HEK293T (cell line): ENCODE results near the gene SHISA2.
"Not testable (repeated sequence)": the region's sequence is repeated elsewhere in the genome, so short reads cannot be mapped to it uniquely, and the experiment has no call there.

Source experiments
- CTCF ChIA-PET: fragments of 350-600 bp; formaldehyde crosslinking; extraction: SDS; loops from one replicate; lab custom pipeline; 2021; ENCODE audit warnings: antibody characterized with exemption, inconsistent platforms; lab: Yijun Ruan, JAX
- POLR2A ChIA-PET: fragments of 350-600 bp; formaldehyde crosslinking; extraction: SDS; loops from one replicate; lab custom pipeline; 2020; ENCODE audit warnings: antibody characterized with exemption, inconsistent platforms; lab: Yijun Ruan, JAX
- DNase-seq: peaks from one replicate; pipeline ENCODE4 v3.0.0; 2012; ENCODE audit warnings: mixed read lengths; ENCODE audit errors: extremely low spot score
- ARNT ChIP-seq: fragments of 450-650 bp; IDR thresholded peaks from 2 replicates; pipeline ENCODE4 v1.6.1; 2017; ENCODE audit warnings: mild to moderate bottlenecking
- BHLHE40 ChIP-seq: fragments of 450-650 bp; IDR thresholded peaks from 2 replicates; pipeline ENCODE4 v1.6.1; 2016; ENCODE audit warnings: mild to moderate bottlenecking, moderate library complexity, borderline replicate concordance
- CTBP1 ChIP-seq: fragments of 450-650 bp; IDR thresholded peaks from 2 replicates; pipeline ENCODE4 v1.6.1; 2016; ENCODE audit warnings: borderline replicate concordance
- ELF4 ChIP-seq: fragments of 450-650 bp; IDR thresholded peaks from 2 replicates; pipeline ENCODE4 v1.6.1; 2017; ENCODE audit warnings: antibody characterized with exemption
- FOXA1 ChIP-seq: fragments of 450-650 bp; IDR thresholded peaks from 2 replicates; pipeline ENCODE4 v1.6.1; 2016; ENCODE audit warnings: mild to moderate bottlenecking
- FOXK2 ChIP-seq: fragments of 450-650 bp; IDR thresholded peaks from 2 replicates; pipeline ENCODE4 v1.6.1; 2016; ENCODE audit warnings: mild to moderate bottlenecking
- FOXM1 ChIP-seq: fragments of 450-650 bp; IDR thresholded peaks from 2 replicates; pipeline ENCODE4 v1.6.1; 2017; ENCODE audit warnings: mild to moderate bottlenecking, borderline replicate concordance
- HDGF ChIP-seq: fragments of 450-650 bp; IDR thresholded peaks from 2 replicates; pipeline ENCODE4 v1.6.1; 2017; ENCODE audit warnings: antibody characterized with exemption, borderline replicate concordance
- L3MBTL2 ChIP-seq: fragments of 450-650 bp; conservative IDR thresholded peaks from 2 replicates; pipeline ENCODE4 v1.6.1; 2016; ENCODE audit warnings: mild to moderate bottlenecking
- LEF1 ChIP-seq: fragments of 450-650 bp; IDR thresholded peaks from 2 replicates; pipeline ENCODE4 v1.6.1; 2017; ENCODE audit warnings: mild to moderate bottlenecking, borderline replicate concordance
- NFRKB ChIP-seq: fragments of 450-650 bp; IDR thresholded peaks from 2 replicates; pipeline ENCODE4 v1.6.1; 2016; ENCODE audit warnings: mild to moderate bottlenecking, moderate library complexity
- SP1 ChIP-seq: fragments of 450-650 bp; IDR thresholded peaks from 2 replicates; pipeline ENCODE4 v1.6.1; 2017
- SUZ12 ChIP-seq: fragments of 450-650 bp; IDR thresholded peaks from 2 replicates; pipeline ENCODE4 v1.6.1; 2016; ENCODE audit warnings: mild to moderate bottlenecking
- TARDBP ChIP-seq: fragments of 450-650 bp; IDR thresholded peaks from 2 replicates; pipeline ENCODE4 v1.6.1; 2016
- ZNF384 ChIP-seq: fragments of 450-650 bp; IDR thresholded peaks from 2 replicates; pipeline ENCODE4 v1.6.1; 2016
- TF ChIP-seq, protein P1 (sequence below): fragments of 450-650 bp; IDR thresholded peaks from 2 replicates; pipeline ENCODE4 v1.6.1; 2016

The SHISA2 gene

DNA sequence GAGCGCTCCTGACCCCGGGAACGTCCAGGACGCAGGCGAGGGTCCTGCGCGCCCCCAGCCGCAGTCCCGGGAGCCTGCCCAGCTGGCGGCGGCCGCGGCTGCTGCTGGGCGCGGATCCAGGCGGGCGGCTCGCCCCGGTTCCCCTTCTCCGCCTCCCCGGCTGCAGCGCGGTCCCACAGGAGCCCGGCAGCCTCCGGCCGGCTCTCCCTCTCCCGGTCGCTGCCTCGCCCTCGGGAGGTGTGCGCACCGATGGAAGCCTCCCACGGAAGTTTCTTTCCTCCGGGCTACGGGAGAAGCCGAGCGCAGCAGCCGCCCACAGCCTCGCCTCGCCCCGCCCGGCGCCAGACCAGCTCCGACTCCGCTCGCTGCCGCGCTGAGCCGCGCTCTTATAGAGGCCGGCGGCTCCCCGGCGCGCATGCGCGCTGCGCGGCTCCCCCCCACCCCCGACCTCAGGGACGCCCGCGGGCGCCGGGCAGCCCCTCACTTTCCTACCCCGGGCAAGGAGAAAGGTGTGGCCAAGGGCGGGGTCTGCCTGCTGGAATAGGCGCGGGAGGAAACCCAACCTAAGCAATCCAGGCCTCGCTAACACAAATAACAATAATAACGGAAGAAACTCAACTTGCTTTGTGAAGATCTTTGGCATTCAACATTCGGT is at the start of gene SHISA2:
Gene SHISA2 (minus strand): TSS at position 360 of the 655 bp plus-strand sequence. CDS start 1,041 bp downstream, outside the sequence.
- peak; percentile 70 for DNase-seq
- ChIA-PET CTCF (no interaction called here), POLR2A (interaction anchor here (1.0 to 1.4 kb wide), 2 partner anchors 10 to 150 kb away, joined by 3 read pairs; no protein-coding TSS in a partner anchor)
- TF ChIP-seq, protein P1, sequence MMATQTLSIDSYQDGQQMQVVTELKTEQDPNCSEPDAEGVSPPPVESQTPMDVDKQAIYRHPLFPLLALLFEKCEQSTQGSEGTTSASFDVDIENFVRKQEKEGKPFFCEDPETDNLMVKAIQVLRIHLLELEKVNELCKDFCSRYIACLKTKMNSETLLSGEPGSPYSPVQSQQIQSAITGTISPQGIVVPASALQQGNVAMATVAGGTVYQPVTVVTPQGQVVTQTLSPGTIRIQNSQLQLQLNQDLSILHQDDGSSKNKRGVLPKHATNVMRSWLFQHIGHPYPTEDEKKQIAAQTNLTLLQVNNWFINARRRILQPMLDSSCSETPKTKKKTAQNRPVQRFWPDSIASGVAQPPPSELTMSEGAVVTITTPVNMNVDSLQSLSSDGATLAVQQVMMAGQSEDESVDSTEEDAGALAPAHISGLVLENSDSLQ = no peak
- no peak for TF ChIP-seq FOXM1
- TF ChIP-seq LEF1 = no peak
- TF ChIP-seq FOXK2 = no peak
- TF ChIP-seq ELF4 = no peak
- no peak for TF ChIP-seq L3MBTL2
- TF ChIP-seq TARDBP = no peak
- TF ChIP-seq HDGF = no peak

DNA sequence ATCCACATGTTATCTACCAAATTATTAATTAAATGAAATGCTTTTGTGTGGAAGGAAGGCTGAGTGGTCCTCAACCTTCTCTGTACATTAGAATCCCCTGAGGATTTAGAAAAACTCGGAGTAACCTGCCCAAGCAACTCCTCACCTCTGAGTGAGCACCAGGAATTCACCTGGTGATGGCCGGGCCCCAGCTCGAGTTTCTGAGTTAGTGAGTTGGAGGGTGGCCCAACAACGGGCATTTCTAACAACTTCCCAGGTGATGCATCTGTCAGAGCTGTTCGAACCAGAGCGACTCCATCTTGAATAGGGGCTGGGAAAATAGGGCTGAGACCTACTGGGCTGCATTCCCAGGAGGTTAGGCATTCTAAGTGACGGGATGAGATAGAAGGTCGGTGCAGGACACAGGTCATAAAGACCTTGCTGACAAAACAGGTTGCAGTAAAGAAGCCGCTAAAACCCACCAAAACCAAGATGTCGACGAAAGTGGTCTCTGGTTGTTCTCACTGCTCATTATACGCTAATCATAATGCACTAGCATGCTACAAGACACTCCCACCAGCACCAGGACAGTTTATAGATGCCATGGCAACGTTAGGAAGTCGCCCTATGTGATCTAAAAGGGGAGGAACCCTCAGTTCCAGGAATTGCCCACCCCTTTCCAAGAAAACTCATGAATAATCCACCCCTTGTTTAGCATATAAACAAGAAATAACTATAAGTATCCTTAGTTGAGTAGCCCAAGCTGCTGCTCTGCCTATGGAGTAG is 44.2 kb upstream of the SHISA2 start:
- DNase-seq = no peak
- ChIA-PET POLR2A (no interaction called here), CTCF (interaction anchor here (0.6 kb wide), 1 partner anchor 518 kb away, joined by 3 read pairs; no protein-coding TSS in a partner anchor)
- TF ChIP-seq ZNF384 (no peak), CTBP1 (no peak), FOXM1 (no peak), ELF4 (no peak), TARDBP (no peak), ARNT (no peak)

DNA sequence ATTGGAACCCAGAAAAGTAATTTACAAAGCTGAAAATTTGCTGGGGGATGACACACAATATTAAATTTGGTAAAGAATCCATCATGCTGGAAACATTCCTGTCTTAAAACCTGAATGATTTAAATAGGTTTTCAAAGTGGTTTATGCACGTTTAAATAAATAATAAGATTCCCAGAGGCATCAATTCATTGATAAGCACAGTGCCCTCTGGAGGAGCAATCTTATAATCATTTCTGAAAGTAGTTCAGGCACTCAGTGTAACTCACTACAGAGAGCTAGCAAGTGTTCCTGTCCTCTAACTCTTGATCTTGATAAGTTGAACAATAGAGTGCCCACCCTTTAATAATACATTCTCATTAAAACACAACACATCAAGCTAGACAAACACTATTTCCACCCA is 43.5 kb upstream of the SHISA2 start:
- ChIA-PET CTCF (interaction anchor here (0.6 kb wide), 1 partner anchor 517 kb away, joined by 3 read pairs; no protein-coding TSS in a partner anchor), POLR2A (no interaction called here)
- DNase-seq = no peak
- TF ChIP-seq BHLHE40 (no peak), FOXA1 (no peak), L3MBTL2 (no peak), HDGF (no peak), CTBP1 (no peak)
- TF ChIP-seq, protein P1 = no peak

DNA sequence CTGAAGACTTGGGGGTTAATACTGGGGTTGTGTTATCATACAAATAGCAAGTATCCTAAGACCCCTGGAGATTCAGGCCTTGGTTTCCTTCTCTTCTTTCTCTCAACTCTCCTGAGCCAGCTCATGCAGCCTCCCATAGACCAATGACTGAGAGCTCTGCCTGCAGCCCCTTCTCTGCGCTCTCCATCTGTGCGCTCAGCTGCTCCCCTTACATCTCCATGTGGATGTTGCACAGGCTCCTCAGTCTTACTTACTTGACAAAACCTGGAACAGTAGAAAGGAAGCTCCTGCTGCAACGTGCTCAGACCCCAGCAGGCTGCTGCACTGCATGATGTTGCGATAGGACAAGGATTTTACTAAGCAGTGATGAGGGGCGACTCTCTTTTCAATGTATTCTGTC is 25.0 kb upstream of the SHISA2 start:
- POLR2A ChIA-PET, CTCF ChIA-PET, DNase-seq: not testable (repeated sequence)

DNA sequence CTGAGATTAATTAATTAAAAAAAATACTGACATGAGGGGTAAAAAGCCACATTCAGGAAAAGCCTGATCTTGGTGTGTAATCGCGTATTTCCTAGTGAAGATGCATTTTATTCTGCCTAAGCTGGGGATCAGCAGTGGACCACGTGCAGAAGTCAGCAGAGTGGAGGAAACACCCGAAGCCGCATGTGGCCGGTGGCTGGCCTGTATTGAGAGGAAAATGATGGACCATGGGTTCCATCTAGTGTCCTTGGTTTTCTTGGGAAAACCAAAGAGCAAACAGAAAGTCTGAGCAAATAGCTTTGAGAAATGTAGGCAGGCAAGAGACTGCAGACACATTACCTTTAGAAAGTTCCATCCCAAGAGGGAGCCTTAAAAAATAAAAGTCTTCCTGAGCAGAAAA is 23.7 kb upstream of the SHISA2 start:
- ChIA-PET CTCF (no interaction called here), POLR2A (no interaction called here)
- DNase-seq = no peak
- TF ChIP-seq TARDBP = no peak
- no peak for TF ChIP-seq FOXA1

DNA sequence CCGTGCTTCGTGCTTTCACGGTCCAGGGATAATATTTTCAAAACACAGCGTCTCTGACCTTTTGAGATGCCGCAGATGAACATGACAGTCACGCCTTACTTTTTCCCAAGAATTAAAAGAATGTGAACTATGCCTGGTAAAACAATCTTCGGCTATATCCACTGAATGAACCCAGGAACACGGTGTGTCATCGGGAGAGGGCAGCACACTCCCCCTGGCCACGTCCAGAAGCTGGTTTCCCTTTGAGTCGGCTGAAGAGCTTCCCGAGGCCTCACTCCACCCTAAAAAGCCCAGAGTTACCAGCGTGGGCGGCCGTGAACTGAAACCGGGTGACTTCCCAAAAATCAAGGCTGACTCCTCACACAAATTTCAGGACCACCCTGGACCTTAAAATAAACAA is 22.9 kb upstream of the SHISA2 start:
- CTCF ChIA-PET = interaction anchor here (0.6 to 0.9 kb wide), 2 partner anchors 46 to 126 kb away, joined by 3 to 11 read pairs; no protein-coding TSS in a partner anchor
- DNase-seq = no peak
- POLR2A ChIA-PET = no interaction called here
- TF ChIP-seq CTBP1 = no peak
- TF ChIP-seq, protein P1 = no peak
- no peak for TF ChIP-seq TARDBP
- TF ChIP-seq FOXK2 = no peak
- TF ChIP-seq HDGF = no peak
- no peak for TF ChIP-seq L3MBTL2
- TF ChIP-seq SP1 = no peak
- TF ChIP-seq FOXA1 = no peak
- TF ChIP-seq ZNF384 = no peak
- no peak for TF ChIP-seq FOXM1

DNA sequence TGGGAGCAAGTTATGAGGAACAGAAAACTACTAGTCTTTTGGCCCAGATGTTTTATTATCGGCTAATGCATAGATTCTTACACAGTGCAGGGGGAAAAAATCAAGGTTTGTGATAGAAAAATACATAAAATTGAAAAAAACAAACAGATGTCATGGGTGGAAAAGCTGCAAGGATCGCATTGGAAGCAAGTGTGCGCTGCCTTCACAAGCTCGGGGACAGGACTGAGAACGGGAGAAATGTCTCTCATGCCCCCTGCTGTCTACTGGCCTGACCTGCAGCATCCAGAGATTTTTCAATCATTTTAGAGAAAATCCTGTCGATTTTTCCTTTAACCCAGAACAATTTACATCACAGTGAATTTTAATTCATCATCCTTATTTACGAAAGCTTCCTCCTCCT is 20.5 kb upstream of the SHISA2 start:
- CTCF ChIA-PET, POLR2A ChIA-PET, DNase-seq: not testable (repeated sequence)

DNA sequence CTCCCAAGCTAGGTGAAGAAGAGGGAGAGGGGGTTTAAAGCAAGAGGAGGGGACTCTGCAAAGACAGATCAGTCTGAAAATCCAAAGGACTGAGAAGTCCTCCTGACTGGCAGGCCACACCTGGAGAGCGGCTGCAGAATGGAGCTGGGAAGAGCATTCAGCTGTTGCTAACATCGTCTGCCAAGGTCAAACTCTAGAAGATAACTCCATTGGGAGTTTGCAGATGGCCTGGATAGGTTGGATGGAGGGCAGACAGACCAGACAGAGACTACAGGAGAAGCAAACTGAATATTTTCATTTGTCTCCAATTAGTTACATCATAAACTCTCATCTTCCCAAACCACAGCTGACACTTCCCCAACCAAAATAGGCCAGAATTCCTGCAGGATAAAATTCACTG is 19.9 kb upstream of the SHISA2 start:
- no peak for TF ChIP-seq ARNT
- no peak for TF ChIP-seq LEF1
- no peak for TF ChIP-seq HDGF
- TF ChIP-seq, protein P1 = no peak
- no peak for TF ChIP-seq SUZ12
- TF ChIP-seq ZNF384 = no peak
- TF ChIP-seq NFRKB = no peak
- TF ChIP-seq FOXA1 = no peak
- no peak for TF ChIP-seq FOXM1
- no peak for TF ChIP-seq ELF4
- no peak for TF ChIP-seq TARDBP
- TF ChIP-seq CTBP1 = no peak
- ChIA-PET CTCF (no interaction called here), POLR2A (no interaction called here)
- DNase-seq = no peak

DNA sequence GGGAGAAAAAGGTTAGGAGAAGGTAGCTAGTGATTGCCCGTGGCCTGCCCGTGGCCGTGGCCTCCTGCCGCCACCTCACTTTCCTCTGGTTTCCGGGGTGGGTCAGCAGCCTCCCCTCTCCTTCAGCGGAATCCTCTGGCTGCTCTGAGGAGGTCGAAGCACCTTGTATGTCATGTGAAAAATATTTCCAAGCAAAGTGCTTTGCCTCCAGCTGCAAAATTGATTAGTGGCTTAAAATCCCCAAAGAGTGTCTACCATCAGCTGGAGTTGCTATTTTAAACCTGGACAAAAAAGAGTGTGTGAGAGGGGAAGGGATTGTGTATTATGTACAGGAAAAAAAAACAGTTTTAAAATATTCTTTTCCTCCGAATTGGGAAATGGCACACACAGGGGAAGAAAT is 17.8 kb upstream of the SHISA2 start:
- CTCF ChIA-PET, DNase-seq, POLR2A ChIA-PET: not testable (repeated sequence)

DNA sequence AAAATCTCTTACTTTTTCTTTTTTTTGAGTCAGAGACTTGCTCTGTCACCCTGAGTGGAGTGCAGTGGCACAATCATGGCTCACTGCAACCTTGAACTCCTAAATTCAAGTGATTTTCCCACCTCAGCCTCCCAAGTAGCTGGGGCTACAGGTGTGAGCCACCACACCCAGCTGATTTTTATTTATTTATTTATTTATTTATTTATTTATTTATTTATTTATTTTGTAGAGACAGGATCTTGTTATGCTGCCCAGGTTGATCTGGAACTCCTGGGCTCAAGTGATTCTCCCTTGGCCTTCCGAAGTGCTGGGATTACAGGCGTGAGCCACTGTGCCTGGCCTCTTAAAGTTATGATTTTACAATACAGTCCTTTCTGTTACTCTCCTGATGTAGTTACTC is 16.6 kb upstream of the SHISA2 start:
- CTCF ChIA-PET, DNase-seq, POLR2A ChIA-PET: not testable (repeated sequence)
